ENCODE results near the gene WDR64.

DNA sequence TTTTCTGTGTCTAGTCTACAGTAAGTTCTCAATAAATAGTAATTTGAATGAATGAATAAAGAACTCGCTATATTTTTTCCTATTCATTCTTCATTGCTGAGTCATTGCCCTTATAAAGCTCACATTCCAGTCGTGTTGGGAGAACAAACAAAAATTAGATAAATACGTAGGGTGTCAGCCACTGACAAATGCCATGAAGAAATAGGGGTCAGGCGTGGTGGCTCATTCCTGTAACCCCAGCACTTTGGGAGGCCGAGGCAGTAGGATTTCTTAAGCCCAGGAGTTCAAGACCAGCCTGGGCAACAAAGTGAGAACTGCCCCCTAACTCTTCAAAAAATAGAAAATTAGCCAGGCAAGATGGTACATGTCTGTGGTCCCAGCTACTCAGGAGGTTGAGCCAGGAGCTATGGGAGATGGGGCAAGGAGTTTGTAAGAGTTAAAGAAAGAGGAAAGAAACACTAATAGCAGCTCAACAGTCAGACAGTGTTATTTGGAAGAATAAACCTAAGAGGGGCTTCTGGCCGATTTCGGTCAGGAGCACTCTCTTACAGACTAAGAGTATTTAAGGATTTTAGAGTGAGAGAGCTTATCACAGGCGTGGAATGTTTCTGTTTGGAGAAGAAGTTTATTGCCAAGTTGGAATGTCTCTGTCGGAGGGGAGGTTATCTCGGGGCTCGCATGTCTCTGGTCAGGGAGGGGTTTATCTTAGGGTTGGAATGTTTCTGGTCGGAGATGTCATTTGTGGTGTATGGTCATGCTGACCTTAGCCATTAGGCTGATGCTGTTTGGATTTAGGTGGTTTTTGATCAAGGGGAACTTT lies 10.1 kb upstream of the WDR64 start:
- no peak for TF ChIP-seq EZH2 (IDR thresholded peaks at IDR 0.05; ENCODE audit: low read depth)
- TF ChIP-seq, protein P1, sequence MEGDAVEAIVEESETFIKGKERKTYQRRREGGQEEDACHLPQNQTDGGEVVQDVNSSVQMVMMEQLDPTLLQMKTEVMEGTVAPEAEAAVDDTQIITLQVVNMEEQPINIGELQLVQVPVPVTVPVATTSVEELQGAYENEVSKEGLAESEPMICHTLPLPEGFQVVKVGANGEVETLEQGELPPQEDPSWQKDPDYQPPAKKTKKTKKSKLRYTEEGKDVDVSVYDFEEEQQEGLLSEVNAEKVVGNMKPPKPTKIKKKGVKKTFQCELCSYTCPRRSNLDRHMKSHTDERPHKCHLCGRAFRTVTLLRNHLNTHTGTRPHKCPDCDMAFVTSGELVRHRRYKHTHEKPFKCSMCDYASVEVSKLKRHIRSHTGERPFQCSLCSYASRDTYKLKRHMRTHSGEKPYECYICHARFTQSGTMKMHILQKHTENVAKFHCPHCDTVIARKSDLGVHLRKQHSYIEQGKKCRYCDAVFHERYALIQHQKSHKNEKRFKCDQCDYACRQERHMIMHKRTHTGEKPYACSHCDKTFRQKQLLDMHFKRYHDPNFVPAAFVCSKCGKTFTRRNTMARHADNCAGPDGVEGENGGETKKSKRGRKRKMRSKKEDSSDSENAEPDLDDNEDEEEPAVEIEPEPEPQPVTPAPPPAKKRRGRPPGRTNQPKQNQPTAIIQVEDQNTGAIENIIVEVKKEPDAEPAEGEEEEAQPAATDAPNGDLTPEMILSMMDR (conservative IDR thresholded peaks at IDR 0.05) = no peak
